ENCODE data around the gene METTL25B.
"Not testable (repeated sequence)": the region's sequence is repeated elsewhere in the genome, so short reads cannot be mapped to it uniquely, and the experiment has no call there.

METTL25B gene

DNA sequence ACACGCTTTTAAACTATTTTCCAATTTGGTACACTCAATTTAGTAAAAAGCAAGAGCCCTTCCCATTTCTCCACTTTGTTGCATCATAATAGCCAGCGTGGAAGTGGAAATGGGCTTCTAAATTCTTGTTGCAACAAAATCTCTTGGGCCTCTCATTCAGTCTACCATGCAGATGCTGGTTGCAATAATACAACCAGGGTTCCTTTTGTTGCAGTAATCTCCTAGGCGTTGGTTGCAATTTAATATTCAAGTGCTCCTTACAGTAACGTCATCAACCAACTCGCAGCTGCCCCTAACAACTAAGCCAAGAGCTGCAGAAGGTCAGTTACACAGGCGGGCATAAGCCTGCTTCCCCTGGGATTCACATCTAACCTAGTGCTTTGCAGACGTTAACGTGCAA, 25.9 kb downstream of the METTL25B start:
- Histone ChIP-seq H2AFZ (ENCODE audit: low read length) (no peak overlapping the region), H3K79me2 (ENCODE audit: insufficient read depth, low read length) (peaks cover 45% of the 10 kb centered on the region), H3K27me3 (ENCODE audit: insufficient read depth, low read length, poor library complexity, severe bottlenecking) (peaks cover 6% of the 10 kb centered on the region), H3K9me3 (ENCODE audit: insufficient read depth, low read depth, low read length) (no peaks in the 10 kb centered on the region), H3F3A (ENCODE audit: low read depth) (no peaks in the 10 kb centered on the region), H3K9me2 (replicated peaks; ENCODE audit: low read depth, low read length) (no peaks in the 10 kb centered on the region), H3K9ac (ENCODE audit: low read depth, low read length, poor library complexity, severe bottlenecking) (no peak overlapping the region), H4K20me1 (ENCODE audit: insufficient read depth, low read length, poor library complexity, severe bottlenecking) (peaks cover 7% of the 10 kb centered on the region), H3K36me3 (ENCODE audit: insufficient read depth, low read length) (no peaks in the 10 kb centered on the region), H3K4me3 (ENCODE audit: low read length, poor library complexity, severe bottlenecking) (no peak overlapping the region), H3K4me2 (ENCODE audit: low read depth, low read length, poor library complexity, severe bottlenecking) (no peak overlapping the region), H3K4me1 (ENCODE audit: insufficient read depth, low read length, poor library complexity, severe bottlenecking) (peaks cover 18% of the 10 kb centered on the region)
- no peak for TF ChIP-seq EZH2phosphoT487 (IDR thresholded peaks at IDR 0.05; ENCODE audit: borderline replicate concordance)
- TF ChIP-seq, protein P1, sequence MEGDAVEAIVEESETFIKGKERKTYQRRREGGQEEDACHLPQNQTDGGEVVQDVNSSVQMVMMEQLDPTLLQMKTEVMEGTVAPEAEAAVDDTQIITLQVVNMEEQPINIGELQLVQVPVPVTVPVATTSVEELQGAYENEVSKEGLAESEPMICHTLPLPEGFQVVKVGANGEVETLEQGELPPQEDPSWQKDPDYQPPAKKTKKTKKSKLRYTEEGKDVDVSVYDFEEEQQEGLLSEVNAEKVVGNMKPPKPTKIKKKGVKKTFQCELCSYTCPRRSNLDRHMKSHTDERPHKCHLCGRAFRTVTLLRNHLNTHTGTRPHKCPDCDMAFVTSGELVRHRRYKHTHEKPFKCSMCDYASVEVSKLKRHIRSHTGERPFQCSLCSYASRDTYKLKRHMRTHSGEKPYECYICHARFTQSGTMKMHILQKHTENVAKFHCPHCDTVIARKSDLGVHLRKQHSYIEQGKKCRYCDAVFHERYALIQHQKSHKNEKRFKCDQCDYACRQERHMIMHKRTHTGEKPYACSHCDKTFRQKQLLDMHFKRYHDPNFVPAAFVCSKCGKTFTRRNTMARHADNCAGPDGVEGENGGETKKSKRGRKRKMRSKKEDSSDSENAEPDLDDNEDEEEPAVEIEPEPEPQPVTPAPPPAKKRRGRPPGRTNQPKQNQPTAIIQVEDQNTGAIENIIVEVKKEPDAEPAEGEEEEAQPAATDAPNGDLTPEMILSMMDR (conservative IDR thresholded peaks at IDR 0.05; ENCODE audit: low read length), result no peak

DNA sequence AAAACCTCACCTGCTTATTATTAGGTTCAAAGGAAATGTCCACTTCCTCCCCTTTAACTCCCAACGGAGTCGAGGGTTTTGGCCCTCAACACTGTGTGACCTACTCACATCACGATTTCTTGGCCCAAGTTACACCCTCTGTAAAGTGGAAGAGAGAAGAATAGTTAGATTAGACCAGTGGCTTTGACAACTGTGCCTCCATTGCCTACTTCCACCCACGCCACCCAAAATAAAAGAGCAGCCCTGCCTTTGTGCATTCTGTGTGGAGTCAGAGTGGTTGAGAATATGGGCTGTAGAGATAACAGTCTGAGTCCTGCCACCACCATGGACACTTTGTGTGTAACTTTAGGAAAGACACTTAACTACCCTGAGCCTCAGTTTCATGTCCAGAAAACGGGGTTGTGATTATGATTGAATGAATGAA, 27.3 kb downstream of the METTL25B start:
- H3K4me2 ChIP-seq (ENCODE audit: low read depth, low read length, poor library complexity, severe bottlenecking), result no peak overlapping the region
- no peak overlapping the region for H3K4me3 ChIP-seq (ENCODE audit: low read length, poor library complexity, severe bottlenecking)
- peaks cover 32% of the 10 kb centered on the region for H3K79me2 ChIP-seq (ENCODE audit: insufficient read depth, low read length)
- no peaks in the 10 kb centered on the region for H3F3A ChIP-seq (ENCODE audit: low read depth)
- TF ChIP-seq EZH2phosphoT487 (IDR thresholded peaks at IDR 0.05; ENCODE audit: borderline replicate concordance), result no peak
- TF ChIP-seq, protein P1 (conservative IDR thresholded peaks at IDR 0.05; ENCODE audit: low read length), result no peak
- no peak overlapping the region for H2AFZ ChIP-seq (ENCODE audit: low read length)
- H3K9me2 ChIP-seq (replicated peaks; ENCODE audit: low read depth, low read length), result no peaks in the 10 kb centered on the region
- no peaks in the 10 kb centered on the region for H3K9me3 ChIP-seq (ENCODE audit: insufficient read depth, low read depth, low read length)
- peaks cover 13% of the 10 kb centered on the region for H3K4me1 ChIP-seq (ENCODE audit: insufficient read depth, low read length, poor library complexity, severe bottlenecking)
- no peaks in the 10 kb centered on the region for H4K20me1 ChIP-seq (ENCODE audit: insufficient read depth, low read length, poor library complexity, severe bottlenecking)
- H3K27me3 ChIP-seq (ENCODE audit: insufficient read depth, low read length, poor library complexity, severe bottlenecking), result peaks cover 6% of the 10 kb centered on the region
- H3K9ac ChIP-seq (ENCODE audit: low read depth, low read length, poor library complexity, severe bottlenecking), result no peak overlapping the region
- H3K36me3 ChIP-seq (ENCODE audit: insufficient read depth, low read length), result no peaks in the 10 kb centered on the region

DNA sequence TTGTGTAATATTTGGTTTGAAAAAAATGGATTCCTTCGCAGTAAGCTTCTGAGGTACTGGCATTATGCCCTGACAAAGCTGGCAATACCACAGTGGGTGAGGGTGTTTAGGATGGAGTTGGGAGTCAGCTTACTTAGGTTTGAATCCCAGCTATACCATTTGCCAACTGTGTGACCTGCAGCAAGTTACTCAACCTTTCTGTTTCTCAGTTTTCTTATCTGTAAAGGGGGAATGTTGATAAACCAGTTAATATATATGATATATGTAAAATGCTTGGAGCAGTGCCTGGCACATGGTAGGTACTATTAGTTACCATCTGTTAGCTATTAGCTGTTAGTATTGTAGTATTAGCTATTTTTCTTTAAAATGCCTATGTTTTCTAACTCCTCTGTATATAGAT, 28.1 kb downstream of the METTL25B start:
- peaks cover 13% of the 10 kb centered on the region for H3K4me1 ChIP-seq (ENCODE audit: insufficient read depth, low read length, poor library complexity, severe bottlenecking)
- H3K79me2 ChIP-seq (ENCODE audit: insufficient read depth, low read length), result peaks cover 24% of the 10 kb centered on the region
- no peaks in the 10 kb centered on the region for H3F3A ChIP-seq (ENCODE audit: low read depth)
- no peak overlapping the region for H3K4me3 ChIP-seq (ENCODE audit: low read length, poor library complexity, severe bottlenecking)
- no peaks in the 10 kb centered on the region for H3K36me3 ChIP-seq (ENCODE audit: insufficient read depth, low read length)
- TF ChIP-seq, protein P1 (conservative IDR thresholded peaks at IDR 0.05; ENCODE audit: low read length), result no peak
- TF ChIP-seq EZH2phosphoT487 (IDR thresholded peaks at IDR 0.05; ENCODE audit: borderline replicate concordance), result no peak
- no peak overlapping the region for H3K9ac ChIP-seq (ENCODE audit: low read depth, low read length, poor library complexity, severe bottlenecking)
- no peaks in the 10 kb centered on the region for H3K27me3 ChIP-seq (ENCODE audit: insufficient read depth, low read length, poor library complexity, severe bottlenecking)
- H4K20me1 ChIP-seq (ENCODE audit: insufficient read depth, low read length, poor library complexity, severe bottlenecking), result no peaks in the 10 kb centered on the region
- no peaks in the 10 kb centered on the region for H3K9me3 ChIP-seq (ENCODE audit: insufficient read depth, low read depth, low read length)
- H2AFZ ChIP-seq (ENCODE audit: low read length), result no peak overlapping the region
- H3K4me2 ChIP-seq (ENCODE audit: low read depth, low read length, poor library complexity, severe bottlenecking), result no peak overlapping the region
- H3K9me2 ChIP-seq (replicated peaks; ENCODE audit: low read depth, low read length), result no peaks in the 10 kb centered on the region

DNA sequence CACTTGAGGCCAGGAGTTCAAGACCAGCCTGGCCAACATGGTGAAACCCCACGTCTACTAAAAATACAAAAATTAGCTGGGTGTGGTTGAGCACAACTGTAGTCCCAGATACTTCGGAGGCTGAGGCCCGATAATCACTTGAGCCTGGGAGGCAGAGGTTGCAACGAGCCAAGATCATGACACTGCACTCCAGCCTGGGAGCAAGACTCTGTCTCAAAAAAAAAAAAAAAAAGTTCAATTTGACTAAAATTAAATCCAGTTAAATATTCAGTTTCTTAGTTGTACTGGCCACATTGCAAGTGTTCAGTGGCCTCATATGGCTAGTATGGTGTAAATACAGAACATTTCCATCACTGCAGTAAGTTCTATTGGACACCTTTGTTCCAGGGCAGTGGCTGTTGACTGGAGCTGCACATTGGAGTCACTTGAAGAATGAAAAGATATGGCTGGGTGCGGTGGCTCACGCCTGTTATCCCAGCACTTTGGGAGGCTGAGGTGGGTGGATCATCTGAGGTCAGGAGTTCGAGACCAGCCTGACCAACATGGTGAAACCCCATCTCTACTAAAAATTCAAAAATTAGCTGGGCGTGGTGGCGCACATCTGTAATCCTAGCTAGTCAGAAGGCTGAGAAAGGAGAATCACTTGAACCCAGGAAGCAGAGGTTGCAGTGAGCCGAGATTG, 29.4 kb downstream of the METTL25B start:
- H3K4me3 ChIP-seq (ENCODE audit: low read length, poor library complexity, severe bottlenecking); H3K9ac ChIP-seq (ENCODE audit: low read depth, low read length, poor library complexity, severe bottlenecking); H3K4me1 ChIP-seq (ENCODE audit: insufficient read depth, low read length, poor library complexity, severe bottlenecking); H3K36me3 ChIP-seq (ENCODE audit: insufficient read depth, low read length); H3K27me3 ChIP-seq (ENCODE audit: insufficient read depth, low read length, poor library complexity, severe bottlenecking); H3K9me3 ChIP-seq (ENCODE audit: insufficient read depth, low read depth, low read length); H3K4me2 ChIP-seq (ENCODE audit: low read depth, low read length, poor library complexity, severe bottlenecking); H2AFZ ChIP-seq (ENCODE audit: low read length); H3F3A ChIP-seq (ENCODE audit: low read depth); H4K20me1 ChIP-seq (ENCODE audit: insufficient read depth, low read length, poor library complexity, severe bottlenecking); H3K9me2 ChIP-seq (replicated peaks; ENCODE audit: low read depth, low read length): not testable (repeated sequence)
- H3K79me2 ChIP-seq (ENCODE audit: insufficient read depth, low read length), result peaks cover 11% of the 10 kb centered on the region
